CD14-positive monocyte (primary cell): Measurements from ENCODE around the gene GOLGA8Q. TPM values are rescaled to one million over a fixed set of nuclear protein-coding genes. Genes with fewer than 3 reads are reported as not detected.
"Not testable (repeated sequence)": the region's sequence is repeated elsewhere in the genome, so short reads cannot be mapped to it uniquely, and the experiment has no call there.

Experiments
- DNase-seq, 3 donors: peaks; one replicate each; pipeline ENCODE4 v3.0.0-alpha.2; 2011 to 2022
- H2AFZ ChIP-seq: 2 replicates; pipeline ENCODE4 v1.6.0; 2012; ENCODE audit warnings: mild to moderate bottlenecking, low read depth, low read length, inconsistent platforms; ENCODE audit not compliant: insufficient read depth, poor library complexity, severe bottlenecking
- H3K27ac ChIP-seq, 2 donors: 1 replicate in 1 of 2; 2 replicates in 1 of 2; pipeline ENCODE4 v1.5.1; 2012 to 2013; ENCODE audit warnings: low read length in 2 of 2, control low read depth in 1 of 2, inconsistent platforms in 1 of 2, low read depth in 1 of 2, mild to moderate bottlenecking in 1 of 2
- H3K27me3 ChIP-seq, 2 donors: one replicate each; pipeline versions ENCODE4 v1.6.0 to v1.6.1; 2011 to 2013; ENCODE audit warnings: low read length in 2 of 2; ENCODE audit not compliant: control insufficient read depth in 2 of 2, insufficient read depth in 2 of 2
- H3K36me3 ChIP-seq, 2 donors: replicated peaks in 1 of 2; 1 replicate in 1 of 2; 2 replicates in 1 of 2; pipeline versions ENCODE4 v1.5.1 to v1.6.1; 2012 to 2013; ENCODE audit warnings: low read length in 2 of 2, control low read depth in 1 of 2, inconsistent platforms in 1 of 2, mild to moderate bottlenecking in 1 of 2; ENCODE audit not compliant: insufficient read depth in 2 of 2, control insufficient read depth in 1 of 2
- H3K4me1 ChIP-seq, 2 donors: 1 replicate in 1 of 2; 2 replicates in 1 of 2; pipeline versions ENCODE4 v1.5.1 to v1.6.1; 2012 to 2013; ENCODE audit warnings: low read length in 2 of 2, control low read depth in 1 of 2, inconsistent platforms in 1 of 2, mild to moderate bottlenecking in 1 of 2, moderate library complexity in 1 of 2; ENCODE audit not compliant: insufficient read depth in 2 of 2, control insufficient read depth in 1 of 2
- H3K4me2 ChIP-seq: replicated peaks from 2 replicates; pipeline ENCODE3; 2012; ENCODE audit warnings: low read length, moderate library complexity, mild to moderate bottlenecking; ENCODE audit not compliant: poor library complexity, severe bottlenecking; ENCODE audit errors: extremely low read depth
- H3K4me3 ChIP-seq, 3 experiments: fragments of 200-600 bp in 1 of 3; sonication (generic) in 1 of 3; replicated peaks in 1 of 3; 1 replicate in 2 of 3; 2 replicates in 1 of 3; pipeline ENCODE4 v1.5.1; 2011 to 2013; ENCODE audit warnings: low read length in 3 of 3, mild to moderate bottlenecking in 3 of 3, control low read depth in 2 of 3, low read depth in 2 of 3, inconsistent platforms in 1 of 3, moderate library complexity in 1 of 3
- H3K79me2 ChIP-seq: 2 replicates; pipeline ENCODE4 v1.6.0; 2012; ENCODE audit warnings: mild to moderate bottlenecking, control low read depth, inconsistent platforms, low read length, moderate library complexity; ENCODE audit not compliant: insufficient read depth
- H3K9ac ChIP-seq: 2 replicates; pipeline ENCODE4 v1.6.0; 2017; ENCODE audit warnings: low read length, mild to moderate bottlenecking; ENCODE audit not compliant: insufficient read depth, poor library complexity, severe bottlenecking
- H3K9me3 ChIP-seq, 2 donors: replicated peaks in 1 of 2; 1 replicate in 1 of 2; 2 replicates in 1 of 2; pipeline versions ENCODE4 v1.5.1 to v1.6.1; 2012 to 2013; ENCODE audit warnings: low read length in 2 of 2, control low read depth in 1 of 2; ENCODE audit not compliant: control insufficient read depth in 1 of 2, insufficient read depth in 1 of 2
- H4K20me1 ChIP-seq: 2 replicates; pipeline ENCODE4 v1.6.0; 2012; ENCODE audit warnings: mild to moderate bottlenecking, low read length, control low read depth, moderate library complexity; ENCODE audit not compliant: insufficient read depth
- H3K27ac Mint-ChIP-seq, 7 donors: one replicate each; pipeline ENCODE4 v1.8.0; 2020; ENCODE audit warnings: mild to moderate bottlenecking in 7 of 7, mixed read lengths in 7 of 7, moderate library complexity in 6 of 7, inconsistent platforms in 2 of 7
- H3K27me3 Mint-ChIP-seq, 3 donors: one replicate each; pipeline ENCODE4 v1.8.0; 2021 to 2022; ENCODE audit warnings: low read depth in 3 of 3, mild to moderate bottlenecking in 3 of 3, mixed read lengths in 3 of 3, moderate library complexity in 3 of 3, inconsistent platforms in 1 of 3
- H3K36me3 Mint-ChIP-seq, 2 donors: one replicate each; pipeline ENCODE4 v1.8.0; 2020; ENCODE audit warnings: mixed read lengths in 2 of 2, inconsistent platforms in 1 of 2, mild to moderate bottlenecking in 1 of 2
- H3K4me1 Mint-ChIP-seq: one replicate; pipeline ENCODE4 v1.8.0; 2020; ENCODE audit warnings: mild to moderate bottlenecking, mixed read lengths
- H3K4me3 Mint-ChIP-seq, 2 donors: one replicate each; pipeline ENCODE4 v1.8.0; 2020; ENCODE audit warnings: mild to moderate bottlenecking in 2 of 2, mixed read lengths in 2 of 2, moderate library complexity in 1 of 2
- H3K9me3 Mint-ChIP-seq, 7 donors: one replicate each; pipeline ENCODE4 v1.8.0; 2020 to 2022; ENCODE audit warnings: mixed read lengths in 7 of 7, mild to moderate bottlenecking in 6 of 7, moderate library complexity in 6 of 7, inconsistent platforms in 2 of 7
- WGBS: methylation state at CpG from one replicate; pipeline ENCODE4 v1.1.5; 2013; ENCODE audit warnings: missing lambda C conversion rate; ENCODE audit not compliant: insufficient coverage; 5-methylcytosine and 5-hydroxymethylcytosine counted together
- intact Hi-C, 2 donors: fragments of 100-400 bp; cut with micrococcal nuclease; formaldehyde crosslinking; loops; one replicate each; pipeline versions ENCODE4 v1.15.0 to v1.15.1; 2023
- polyA minus RNA-seq: library from RNA; depleted of rRNA, polyadenylated mRNA; stranded (reverse); fragments of >200 nt; gene quantifications from 2 replicates; pipeline ENCODE4 v1.2.3, GENCODE V29; 2012
- polyA plus RNA-seq, 3 donors: library from polyadenylated mRNA; depleted of rRNA in 1 of 3; unstranded in 2 of 3; stranded (reverse) in 1 of 3; fragments of 300-500 nt in 2 of 3; fragments of >200 nt in 1 of 3; fragmentation: Illumina TruSeq in 2 of 3; gene quantifications; 1 replicate in 2 of 3; 2 replicates in 1 of 3; pipeline ENCODE4 v1.2.3, GENCODE V29; 2012 to 2021
- total RNA-seq, 12 experiments: library from RNA in 1 of 12; stranded (reverse) in 1 of 12; fragments of 120-200 nt in 1 of 12; gene quantifications; one replicate each; pipeline ENCODE4 v1.2.4 and lab custom pipeline; 2013 to 2026; ENCODE audit warnings: mixed read lengths in 6 of 12, inconsistent platforms in 1 of 12

Gene GOLGA8Q
- 1.1 TPM for total RNA-seq (2013)
- 1 to 10 TPM in 1 of 3 donors, not detected in 2; 1.4 TPM for polyA plus RNA-seq
- polyA minus RNA-seq = 0.55 and 2.6 TPM in 2 replicates
- 0 to 0.46 (median 0.06) reads per million in 11 experiments for total RNA-seq (lab: John Stamatoyannopoulos, UW)

GRCh38 chr15:30551750-30552149 is at the start of gene GOLGA8Q:
TSS of gene GOLGA8Q (plus strand) at chr15:30552050. CDS start at chr15:30552078, 28 bp downstream.
- not testable (repeated sequence) for H3K4me3 Mint-ChIP-seq

GRCh38 chr15:30502904-30503781 is 48.7 kb upstream of the GOLGA8Q start:
- H3K9ac ChIP-seq, H3K27ac Mint-ChIP-seq, H3K4me3 Mint-ChIP-seq, H3K9me3 Mint-ChIP-seq, H3K4me1 ChIP-seq, H4K20me1 ChIP-seq, H3K79me2 ChIP-seq, H3K27ac ChIP-seq, H3K27me3 ChIP-seq, H3K36me3 Mint-ChIP-seq, intact Hi-C loops, H2AFZ ChIP-seq, H3K4me1 Mint-ChIP-seq, H3K4me2 ChIP-seq, H3K36me3 ChIP-seq, DNase-seq, H3K9me3 ChIP-seq, H3K27me3 Mint-ChIP-seq, H3K4me3 ChIP-seq: not testable (repeated sequence)
- no CpG with 5 or more reads among the region's 11 CpGs for WGBS

More at GRCh38 chr15:30551750-30552149, at the start of gene GOLGA8Q:
- H4K20me1 ChIP-seq, H3K4me3 ChIP-seq, H3K9me3 Mint-ChIP-seq, H2AFZ ChIP-seq, H3K4me2 ChIP-seq, H3K4me1 Mint-ChIP-seq, H3K27me3 ChIP-seq, H3K27me3 Mint-ChIP-seq, H3K4me1 ChIP-seq, intact Hi-C loops, H3K79me2 ChIP-seq, H3K27ac ChIP-seq, H3K27ac Mint-ChIP-seq, DNase-seq, H3K36me3 ChIP-seq, H3K9me3 ChIP-seq, H3K36me3 Mint-ChIP-seq, H3K9ac ChIP-seq: not testable (repeated sequence)
- no CpG with 5 or more reads among the region's 9 CpGs for WGBS

GRCh38 chr15:30504162-30504843 is 47.5 kb upstream of the GOLGA8Q start:
- H3K9ac ChIP-seq, H3K4me2 ChIP-seq, H3K27ac ChIP-seq, H3K36me3 ChIP-seq, H3K36me3 Mint-ChIP-seq, H3K4me1 Mint-ChIP-seq, H3K4me1 ChIP-seq, DNase-seq, H3K27me3 ChIP-seq, H3K9me3 Mint-ChIP-seq, intact Hi-C loops, H3K27me3 Mint-ChIP-seq, H2AFZ ChIP-seq, H3K4me3 Mint-ChIP-seq, H3K27ac Mint-ChIP-seq, H4K20me1 ChIP-seq, H3K4me3 ChIP-seq, H3K79me2 ChIP-seq, H3K9me3 ChIP-seq: not testable (repeated sequence)
- no CpG with 5 or more reads among the region's 5 CpGs for WGBS

GRCh38 chr15:30514545-30514944 is 37.3 kb upstream of the GOLGA8Q start:
- H3K36me3 ChIP-seq, H3K27ac Mint-ChIP-seq, H3K36me3 Mint-ChIP-seq, H3K27me3 Mint-ChIP-seq, H3K9me3 Mint-ChIP-seq, H3K4me3 ChIP-seq, H3K4me3 Mint-ChIP-seq, H4K20me1 ChIP-seq, H3K4me1 Mint-ChIP-seq, H3K79me2 ChIP-seq, H3K27ac ChIP-seq, H3K9me3 ChIP-seq, DNase-seq, H2AFZ ChIP-seq, H3K27me3 ChIP-seq, H3K4me1 ChIP-seq, H3K4me2 ChIP-seq, intact Hi-C loops, H3K9ac ChIP-seq: not testable (repeated sequence)
- WGBS = no CpG with 5 or more reads among the region's 4 CpGs
